Measurements from ENCODE around the gene MRPL36.
"Not testable (repeated sequence)": the region's sequence is repeated elsewhere in the genome, so short reads cannot be mapped to it uniquely, and the experiment has no call there.

MRPL36 gene

GRCh38 chr5:1815071-1815786, 15.6 kb upstream of the MRPL36 start:
- DNase-seq (ENCODE audit: low read depth): no peak

DNA sequence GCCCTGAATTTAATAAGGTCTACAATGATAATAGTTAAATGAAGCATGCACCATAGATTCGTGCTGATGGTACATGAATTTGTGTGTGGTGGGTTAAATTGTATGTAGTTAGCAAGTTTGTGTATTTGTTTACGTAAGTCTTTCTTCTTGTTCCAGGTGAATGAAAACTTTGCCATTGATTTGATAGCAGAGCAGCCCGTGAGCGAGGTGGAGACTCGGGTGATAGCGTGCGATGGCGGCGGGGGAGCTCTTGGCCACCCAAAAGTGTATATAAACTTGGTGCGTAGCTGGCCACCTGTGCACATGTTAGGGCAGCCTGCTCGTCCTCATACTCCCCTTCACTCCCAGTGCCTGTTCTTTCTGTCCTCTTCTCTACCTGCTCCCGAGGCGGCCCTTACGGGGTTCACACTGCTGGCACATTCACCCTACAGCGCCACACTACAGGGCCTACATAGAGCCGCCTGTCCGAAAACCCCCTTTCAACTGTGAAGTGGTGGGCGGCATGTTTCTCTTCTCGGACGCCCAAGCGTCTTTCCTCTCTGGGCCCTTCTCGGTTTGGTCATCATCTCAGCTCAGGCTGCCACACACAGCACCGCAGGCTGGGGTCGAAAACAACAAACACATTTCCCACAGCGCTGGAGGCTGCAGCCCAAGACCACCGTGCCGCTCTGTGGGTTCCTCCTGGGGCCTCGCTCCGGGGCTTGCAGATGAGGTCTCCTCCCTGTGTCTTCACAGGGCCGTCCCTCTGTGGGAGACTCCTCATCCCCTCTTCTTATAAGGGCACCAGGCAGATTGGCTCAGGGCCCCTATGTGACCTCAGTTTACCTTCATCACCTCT, 14.8 kb upstream of the MRPL36 start:
- no peak for DNase-seq (ENCODE audit: low read depth)

- DNase-seq (ENCODE audit: low read depth): no peak
Observed at GRCh38 chr5:1810581-1811101, 11.0 kb upstream of the MRPL36 start.

GRCh38 chr5:1809416-1810035, 9.9 kb upstream of the MRPL36 start:
- no peak for DNase-seq (ENCODE audit: low read depth)

DNA sequence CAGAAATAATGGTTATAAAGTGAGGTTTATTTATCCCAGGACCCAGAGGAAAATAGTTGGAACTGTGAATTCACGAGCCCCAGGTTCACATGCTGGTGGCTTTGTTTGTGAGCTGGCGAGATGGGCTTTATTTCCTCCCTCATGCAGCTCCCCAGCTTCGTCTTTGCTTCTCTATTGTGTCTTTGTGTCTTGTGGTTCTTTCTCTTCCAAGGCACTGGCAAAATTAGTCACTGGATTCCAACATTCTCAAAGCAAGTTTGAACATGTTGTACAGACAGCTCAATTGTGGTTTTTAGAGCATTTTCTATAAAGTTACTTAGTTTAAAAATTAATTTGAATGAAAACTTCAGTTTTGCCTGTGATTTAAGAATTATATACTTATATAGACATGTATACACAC, 8.8 kb upstream of the MRPL36 start:
- DNase-seq (ENCODE audit: low read depth): no peak

- no peak for DNase-seq (ENCODE audit: low read depth)
Observed at GRCh38 chr5:1807451-1808185, 8.0 kb upstream of the MRPL36 start.

GRCh38 chr5:1806974-1807373, 7.3 kb upstream of the MRPL36 start:
- no peak for DNase-seq (ENCODE audit: low read depth)

DNA sequence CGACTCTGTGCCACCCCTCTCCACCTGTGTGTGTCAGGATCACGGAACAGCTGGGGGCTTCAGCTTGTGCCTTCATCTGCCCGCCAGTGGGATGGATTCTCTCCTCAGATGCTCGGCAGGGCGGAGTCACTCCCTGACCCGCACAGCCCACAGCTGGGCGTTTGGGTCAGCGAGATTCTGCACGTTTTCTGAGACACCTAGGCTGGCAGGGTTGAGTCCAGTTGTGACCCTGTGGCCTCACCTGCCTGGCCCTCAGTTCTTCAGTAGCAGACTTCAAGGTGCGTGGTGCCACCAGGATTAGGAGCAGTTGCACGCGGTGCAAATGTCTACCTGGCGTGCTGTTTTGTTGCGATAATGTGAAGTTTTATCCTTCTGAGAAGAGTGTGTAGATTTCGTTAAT, 6.6 kb upstream of the MRPL36 start:
- DNase-seq (ENCODE audit: low read depth): no peak

DNA sequence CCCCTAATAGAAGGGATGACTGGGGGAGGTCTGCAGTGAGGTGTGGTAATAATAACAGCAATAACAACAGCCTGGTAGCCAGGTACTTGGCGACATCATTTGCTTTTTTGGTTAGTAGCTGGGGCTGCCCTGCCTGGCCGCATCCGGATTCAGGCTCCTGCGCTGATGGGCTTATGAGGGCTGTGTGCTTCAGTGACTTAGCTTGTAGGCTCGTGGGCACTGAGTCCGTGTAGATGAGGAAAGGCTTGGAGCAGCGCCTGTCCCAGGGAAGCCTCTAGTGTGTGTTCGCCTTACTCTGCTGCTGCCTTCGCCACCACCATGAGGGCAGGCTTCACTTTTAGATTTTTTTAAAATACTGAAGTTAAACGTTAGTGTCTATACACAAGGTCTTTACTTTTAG, 6.1 kb upstream of the MRPL36 start:
- no peak for DNase-seq (ENCODE audit: low read depth)

GRCh38 chr5:1805326-1805725, 5.7 kb upstream of the MRPL36 start:
- no peak for DNase-seq (ENCODE audit: low read depth)

DNA sequence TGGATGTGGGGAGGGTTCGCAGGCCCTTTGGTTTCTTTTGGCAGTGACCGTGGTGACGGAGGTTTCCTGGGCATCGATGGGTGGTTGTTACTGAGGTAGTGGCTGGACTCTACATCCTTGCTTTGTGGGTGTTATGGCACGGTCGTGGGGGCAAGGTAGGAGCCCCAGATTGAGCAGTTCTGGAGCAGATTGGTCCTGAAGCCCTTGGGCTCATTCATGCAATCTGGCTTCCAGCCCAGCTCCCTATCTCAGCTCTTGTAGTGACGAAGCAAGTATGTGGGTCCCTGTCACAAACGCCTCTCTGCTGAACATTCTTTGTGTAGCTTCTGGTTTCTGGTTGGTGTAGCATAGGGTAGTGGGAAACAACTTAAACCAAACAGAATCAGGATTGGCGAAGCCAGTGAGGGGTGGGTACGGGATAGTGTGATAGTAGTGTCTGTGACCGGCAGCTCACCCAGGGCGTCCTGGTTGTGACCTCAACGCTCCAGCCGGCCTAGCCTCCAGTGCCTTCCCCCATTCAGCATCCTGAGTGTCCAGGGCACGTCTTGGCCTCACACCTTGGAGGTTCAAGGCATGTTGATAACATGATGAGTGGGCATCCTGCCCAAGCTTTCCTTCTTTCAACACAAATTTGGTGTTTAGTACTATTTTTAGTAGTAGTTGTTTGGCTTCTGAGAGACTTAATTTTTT, 4.5 kb upstream of the MRPL36 start:
- no peak for DNase-seq (ENCODE audit: low read depth)

DNA sequence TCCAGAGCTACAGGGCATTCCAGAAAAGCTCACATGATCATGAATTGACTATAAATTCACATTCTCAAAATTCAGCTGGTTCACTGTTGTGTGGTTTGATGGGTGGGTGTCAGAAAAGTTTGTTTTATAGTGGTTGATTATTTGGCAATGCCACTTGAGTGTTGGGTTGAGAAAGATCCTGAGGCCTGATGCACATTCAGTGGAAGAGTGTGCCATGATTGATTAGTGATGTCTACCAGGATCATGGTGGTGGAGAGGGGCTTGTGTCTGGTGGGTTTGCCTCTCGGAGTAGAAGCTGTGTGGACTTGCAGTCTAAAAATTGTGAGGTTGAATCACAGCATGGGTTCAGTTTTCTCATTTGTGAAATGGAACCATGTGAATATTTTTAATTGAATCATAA, 3.6 kb upstream of the MRPL36 start:
- DNase-seq (ENCODE audit: low read depth): no peak

DNA sequence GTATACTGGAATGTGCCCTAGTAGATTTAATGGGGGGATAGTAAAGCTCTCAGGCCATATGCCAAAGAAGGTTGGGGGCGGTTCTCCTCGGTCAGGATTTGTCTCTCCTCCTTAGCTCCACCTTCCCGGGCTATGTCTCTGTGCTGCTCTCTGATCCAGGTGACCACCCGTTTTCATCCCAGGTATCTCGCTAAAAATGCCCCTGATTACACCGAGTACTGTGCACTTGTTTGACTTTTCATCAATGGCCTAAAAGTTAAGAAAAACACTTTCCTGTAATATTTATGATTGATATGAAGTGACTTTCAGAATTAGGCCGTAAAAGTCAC, 2.3 kb upstream of the MRPL36 start:
- no peak for DNase-seq (ENCODE audit: low read depth)

GRCh38 chr5:1801222-1801966, 1.8 kb upstream of the MRPL36 start, which contains the start of gene NDUFS6:
TSS of gene NDUFS6 (plus strand) at chr5:1801407. CDS start at chr5:1801418, 11 bp downstream.
- DNase-seq (ENCODE audit: low read depth): no peak

DNA sequence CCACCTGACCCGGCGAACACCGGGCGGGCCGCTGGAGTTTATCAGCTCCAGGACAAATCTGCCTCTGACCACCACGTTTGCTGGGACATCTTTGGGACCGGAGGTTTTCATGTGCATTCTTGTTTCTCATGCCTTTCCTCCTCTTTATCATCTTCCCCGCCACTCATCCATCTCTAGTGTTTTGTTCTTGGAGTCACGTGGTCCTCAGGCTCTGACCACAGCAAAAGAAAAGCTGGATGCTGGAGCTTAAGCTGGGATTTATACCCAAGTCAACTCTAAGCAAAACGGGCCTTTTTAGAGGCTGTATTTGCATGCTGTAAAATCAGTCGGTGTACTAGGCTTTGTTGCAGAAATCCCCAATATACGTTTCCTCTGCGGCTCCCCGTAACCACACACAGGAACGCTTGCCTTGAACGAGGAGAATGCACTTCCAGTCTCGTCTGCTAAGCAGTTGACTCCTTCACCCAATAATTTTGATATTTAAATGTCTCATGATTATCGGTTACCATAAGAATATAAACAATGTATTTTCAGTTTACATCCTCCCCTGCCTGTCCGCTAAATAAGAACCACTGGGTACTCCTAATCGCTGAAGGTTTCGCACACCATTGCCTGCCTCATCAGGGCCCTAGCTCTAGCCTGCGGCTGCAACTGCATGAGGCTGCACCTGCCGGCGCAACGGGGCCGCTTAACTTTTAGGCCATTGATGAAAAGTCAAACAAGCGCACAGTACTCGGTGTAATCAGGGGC, 1.0 kb upstream of the MRPL36 start:
- no peak for DNase-seq (ENCODE audit: low read depth)

DNA sequence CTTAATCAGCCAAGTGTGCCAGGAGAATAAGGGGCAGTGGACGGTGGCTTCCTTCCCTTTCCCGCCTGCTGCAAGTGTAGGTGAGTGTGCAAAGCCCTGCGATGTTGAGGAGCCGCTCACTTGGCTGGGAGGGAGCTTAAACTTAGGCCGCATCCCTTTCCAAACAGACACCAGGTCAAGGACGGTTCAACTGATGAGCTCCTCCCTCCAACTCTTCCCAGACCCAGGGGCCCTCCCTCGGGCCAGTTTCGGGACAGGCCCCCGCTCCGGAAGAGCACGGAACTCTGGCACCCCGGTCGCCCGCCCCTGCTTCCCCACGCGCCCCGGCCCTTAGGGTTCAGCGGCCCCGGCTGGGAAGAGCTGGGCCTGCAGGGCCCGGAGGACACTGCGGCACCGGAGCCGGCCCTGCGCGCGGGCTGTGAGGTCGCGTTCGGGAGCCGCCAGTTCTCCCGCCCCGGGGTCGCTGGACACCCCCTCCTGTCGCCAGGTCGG, 481 bp downstream of the MRPL36 start:
- no peak for DNase-seq (ENCODE audit: low read depth)

DNA sequence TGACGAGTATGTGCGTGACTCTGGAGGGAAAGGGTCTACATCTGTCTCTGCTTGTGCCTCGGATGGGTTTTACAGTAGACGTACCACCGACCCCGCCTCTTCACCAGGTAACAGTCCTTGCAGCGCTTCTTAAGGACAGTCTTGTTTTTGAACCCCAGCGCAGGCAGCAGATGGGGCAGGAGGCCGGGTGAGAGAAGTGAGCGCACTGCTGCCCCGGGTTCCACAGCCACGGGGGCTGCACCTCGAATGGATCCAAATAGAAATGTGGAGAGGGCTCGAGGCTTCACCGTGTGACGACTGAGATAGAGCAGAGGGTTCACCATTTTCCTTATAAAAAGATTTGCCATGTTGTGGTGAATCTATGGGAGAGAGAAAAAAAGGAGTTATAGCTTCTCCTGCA, 1.0 kb downstream of the MRPL36 start:
- DNase-seq (ENCODE audit: low read depth): not testable (repeated sequence)

DNA sequence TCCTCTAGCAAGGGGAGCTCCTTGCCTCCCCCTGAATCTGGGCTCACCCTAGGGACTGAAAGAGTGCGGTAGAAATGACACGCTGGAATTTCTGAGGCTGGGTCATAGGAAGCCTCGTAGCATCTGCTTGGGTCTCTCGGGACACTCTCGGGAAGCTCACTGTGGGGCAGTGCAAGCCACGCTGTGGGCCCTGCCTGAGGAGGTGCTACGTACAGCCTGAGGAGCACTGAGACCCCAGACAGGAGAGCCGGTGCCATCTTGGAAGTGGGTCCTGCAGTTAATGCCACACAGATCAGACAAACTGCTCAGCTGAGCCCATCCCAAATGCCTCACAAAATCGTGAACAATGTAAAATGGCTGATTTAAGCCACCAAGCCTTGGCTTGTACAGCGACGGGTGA, 1.8 kb downstream of the MRPL36 start:
- DNase-seq (ENCODE audit: low read depth): no peak

DNA sequence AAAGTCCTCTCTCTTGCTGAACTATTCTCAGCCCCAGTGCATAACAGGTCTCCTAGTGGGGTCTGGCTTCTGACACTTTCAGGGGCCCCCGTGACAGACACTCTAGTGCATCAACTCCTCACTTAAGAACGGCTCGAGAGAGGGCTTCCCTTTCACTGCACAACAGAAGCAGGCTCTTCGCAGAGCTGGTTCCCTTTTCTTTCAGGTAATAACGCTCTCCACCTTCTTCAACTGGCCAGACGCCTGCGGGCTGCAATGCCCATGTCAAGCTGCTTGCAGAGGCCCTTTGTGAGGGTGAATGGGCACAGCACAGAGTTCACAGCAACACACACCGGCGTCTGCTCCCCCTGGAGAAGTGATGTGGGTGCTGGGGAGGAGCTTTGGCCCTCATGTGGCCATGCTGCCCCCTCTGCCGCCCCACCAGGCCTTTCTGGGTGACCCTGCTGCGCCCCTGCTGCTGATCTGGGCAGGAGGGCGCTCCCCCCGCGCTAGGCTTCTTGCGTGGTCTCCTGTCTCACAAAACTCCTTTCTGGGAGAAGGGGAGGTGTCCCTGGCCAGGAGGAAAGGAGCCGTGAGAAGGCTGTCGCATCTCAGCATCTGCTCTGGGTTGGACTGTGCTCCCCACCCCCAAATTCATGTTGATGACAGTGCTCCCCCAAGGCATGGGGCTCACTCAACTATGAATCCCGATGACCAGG, 2.4 kb downstream of the MRPL36 start:
- DNase-seq (ENCODE audit: low read depth): no peak
